Pancreas (tissue), 10 donors: ENCODE results near the gene CCNO. TPM values are rescaled to one million over a fixed set of nuclear protein-coding genes. Genes with fewer than 3 reads are reported as not detected.

ENCODE experiments used
- ATAC-seq, 4 donors: fragments of 200-7000 bp; cut with Tn5 transposase; one replicate each; pipeline versions ENCODE4 v1.8.0 to v1.9.1; 2020; ENCODE audit warnings: mild to moderate bottlenecking in 4 of 4, moderate library complexity in 4 of 4
- DNase-seq, 6 donors: peaks; one replicate each; pipeline ENCODE4 v3.0.0-alpha.2; 2020
- FAIRE-seq: peaks from 2 replicates; lab custom pipeline; 2012; peaks lifted over from hg19 to GRCh38; lab: Jason Lieb, UNC
- H3K27ac ChIP-seq, 4 donors: fragments of 200-600 bp; sonication (generic); 1 replicate in 3 of 4; 2 replicates in 1 of 4; pipeline versions ENCODE4 v1.5.0 to v1.8.0; 2020
- H3K27me3 ChIP-seq, 4 donors: fragments of 200-600 bp; one replicate each; pipeline ENCODE4 v1.8.0; 2021
- H3K36me3 ChIP-seq, 3 donors: fragments of 200-600 bp; sonication (generic) in 1 of 3; one replicate each; pipeline versions ENCODE4 v1.5.0 to v1.8.0; 2020 to 2021
- H3K4me1 ChIP-seq, 3 donors: fragments of 200-600 bp; one replicate each; pipeline ENCODE4 v1.8.0; 2021
- H3K4me3 ChIP-seq, 4 donors: fragments of 200-600 bp; sonication (generic) in 2 of 4; one replicate each; pipeline versions ENCODE4 v1.5.0 to v1.8.0; 2020 to 2021
- H3K9me3 ChIP-seq, 4 donors: fragments of 200-600 bp; one replicate each; pipeline ENCODE4 v1.8.0; 2021
- WGBS, 2 donors: extraction: QIAGEN DNeasy Blood & Tissue Kit; methylation state at CpG; one replicate each; pipeline ENCODE4 v1.1.7; 2013; 5-methylcytosine and 5-hydroxymethylcytosine counted together
- intact Hi-C, 3 donors: fragments of 100-400 bp; cut with DNase I; formaldehyde crosslinking; loops; one replicate each; pipeline versions ENCODE4 v1.11.1 to v1.14.2; 2022
- polyA plus RNA-seq, 2 donors: library from polyadenylated mRNA; stranded (reverse); fragments of 200-250 nt; gene quantifications; one replicate each; pipeline ENCODE4 v1.2.3, GENCODE V29; 2013
- total RNA-seq, 6 donors: library from RNA; stranded (reverse); fragmentation: NEBNext Ultra II Directional in 4 of 6; extraction: Animal tissue kit (Norgen Biotek cat#: 25700) in 4 of 6; gene quantifications; one replicate each; pipeline versions ENCODE4 v1.2.1 to v1.2.4, GENCODE V29; 2021 to 2023
- TF ChIP-seq, protein P1 (sequence below), 4 donors: fragments of 200-600 bp; sonication (generic) in 3 of 4; IDR thresholded peaks; one replicate each; pipeline versions ENCODE4 v1.5.0 to v1.8.0; 2021; ENCODE audit warnings: antibody characterized with exemption in 4 of 4
- donor health status: healthy with polysubstance abuse.
- donor health status: DM: no; HTN: no; CAD: no; lungs with moderate emphysema.
- donor health status: DM: no; HTN: no; CAD: no.
- donor health status: control.
- donor health status: control.
- donor health status: Bipolar disorder and iron deficiency.
- donor health status: DM: yes; HTN: yes; CAD: no.
- donor health status: DM: no; HTN: no; CAD: no.
- donor health status: DM: no; HTN: no; CAD: no.
- donor health status: DM: yes; HTN: yes; CAD: no.

Gene CCNO, protein sequence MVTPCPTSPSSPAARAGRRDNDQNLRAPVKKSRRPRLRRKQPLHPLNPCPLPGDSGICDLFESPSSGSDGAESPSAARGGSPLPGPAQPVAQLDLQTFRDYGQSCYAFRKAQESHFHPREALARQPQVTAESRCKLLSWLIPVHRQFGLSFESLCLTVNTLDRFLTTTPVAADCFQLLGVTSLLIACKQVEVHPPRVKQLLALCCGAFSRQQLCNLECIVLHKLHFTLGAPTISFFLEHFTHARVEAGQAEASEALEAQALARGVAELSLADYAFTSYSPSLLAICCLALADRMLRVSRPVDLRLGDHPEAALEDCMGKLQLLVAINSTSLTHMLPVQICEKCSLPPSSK
- 10 to 100 TPM in 1 of 6 donors, 1 to 10 TPM in 5; 5.1 to 13.3 (median 7.6) TPM for total RNA-seq
- 10 to 100 TPM; 16.2 to 17.8 TPM for polyA plus RNA-seq

DNA sequence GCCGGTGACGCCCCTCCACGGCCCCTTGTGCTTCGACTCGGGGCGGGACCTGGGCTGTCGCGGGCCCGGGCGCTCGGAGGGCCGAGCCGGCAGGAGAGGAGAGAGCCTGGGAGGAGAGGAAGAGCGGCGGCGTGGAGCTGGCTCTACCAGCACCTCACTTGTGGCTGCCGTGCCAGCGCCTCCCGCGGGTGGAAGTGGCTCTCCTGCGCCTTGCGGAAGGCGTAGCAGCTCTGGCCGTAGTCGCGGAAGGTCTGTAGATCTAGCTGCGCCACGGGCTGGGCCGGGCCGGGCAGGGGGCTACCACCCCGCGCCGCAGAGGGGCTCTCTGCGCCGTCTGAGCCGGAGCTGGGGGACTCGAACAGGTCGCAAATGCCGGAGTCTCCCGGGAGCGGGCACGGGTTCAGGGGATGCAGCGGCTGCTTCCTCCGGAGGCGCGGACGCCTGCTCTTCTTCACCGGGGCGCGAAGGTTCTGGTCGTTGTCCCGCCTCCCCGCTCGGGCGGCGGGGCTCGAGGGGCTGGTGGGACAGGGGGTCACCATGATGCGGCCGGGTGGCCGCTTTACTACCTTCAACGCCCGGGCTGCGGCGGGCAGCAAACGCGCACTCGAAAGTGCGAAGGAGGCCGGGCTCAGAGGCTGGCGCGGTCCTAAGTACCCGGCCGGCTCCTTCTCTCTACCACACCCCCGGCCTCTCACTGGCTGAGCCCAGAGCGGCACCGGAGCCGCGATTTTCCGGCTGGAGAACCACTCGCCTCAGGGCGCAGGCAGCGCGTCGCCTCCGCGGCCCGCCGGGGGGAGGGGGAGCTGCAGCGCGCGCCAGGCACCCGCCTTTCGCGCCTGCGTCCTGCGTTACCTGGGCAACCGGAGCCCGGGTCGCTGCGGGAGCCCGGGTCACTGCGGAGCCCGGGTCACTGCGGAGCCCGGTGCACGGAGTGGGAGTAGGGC is at the start of gene CCNO:
CCNO (minus strand) TSS at position 624 of the 944 bp plus-strand sequence; CDS start at position 539, 85 bp downstream.
- DNase-seq, result peak; percentile 86 to 94 (median 90)
- Histone ChIP-seq H3K4me1 (peaks cover 0 to 5% (median 0%) of the 10 kb centered on the region in 3 donors), H3K27me3 (peaks cover 0 to 3% (median 0%) of the 10 kb centered on the region in 4 donors), H3K36me3 (no peaks in the 10 kb centered on the region), H3K27ac (peak within 1 kb of the TSS; percentile 54 to 90 (median 82)), H3K9me3 (no peaks in the 10 kb centered on the region), H3K4me3 (peak within 1 kb of the TSS; percentile 55 to 81 (median 66))
- 1% methylated on average over 78 to 106 of the region's 106 CpGs for WGBS, 2 donors
- no peak for FAIRE-seq
- intact Hi-C loops, result loop anchor here in 1 of 3 donors (5.0 kb wide), 1 partner anchor 56 kb away; no protein-coding TSS in a partner anchor
- TF ChIP-seq, protein P1, sequence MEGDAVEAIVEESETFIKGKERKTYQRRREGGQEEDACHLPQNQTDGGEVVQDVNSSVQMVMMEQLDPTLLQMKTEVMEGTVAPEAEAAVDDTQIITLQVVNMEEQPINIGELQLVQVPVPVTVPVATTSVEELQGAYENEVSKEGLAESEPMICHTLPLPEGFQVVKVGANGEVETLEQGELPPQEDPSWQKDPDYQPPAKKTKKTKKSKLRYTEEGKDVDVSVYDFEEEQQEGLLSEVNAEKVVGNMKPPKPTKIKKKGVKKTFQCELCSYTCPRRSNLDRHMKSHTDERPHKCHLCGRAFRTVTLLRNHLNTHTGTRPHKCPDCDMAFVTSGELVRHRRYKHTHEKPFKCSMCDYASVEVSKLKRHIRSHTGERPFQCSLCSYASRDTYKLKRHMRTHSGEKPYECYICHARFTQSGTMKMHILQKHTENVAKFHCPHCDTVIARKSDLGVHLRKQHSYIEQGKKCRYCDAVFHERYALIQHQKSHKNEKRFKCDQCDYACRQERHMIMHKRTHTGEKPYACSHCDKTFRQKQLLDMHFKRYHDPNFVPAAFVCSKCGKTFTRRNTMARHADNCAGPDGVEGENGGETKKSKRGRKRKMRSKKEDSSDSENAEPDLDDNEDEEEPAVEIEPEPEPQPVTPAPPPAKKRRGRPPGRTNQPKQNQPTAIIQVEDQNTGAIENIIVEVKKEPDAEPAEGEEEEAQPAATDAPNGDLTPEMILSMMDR (IDR thresholded peaks at IDR 0.05), result no peak
- ATAC-seq, result peak; percentile 79 to 89 (median 88)

DNA sequence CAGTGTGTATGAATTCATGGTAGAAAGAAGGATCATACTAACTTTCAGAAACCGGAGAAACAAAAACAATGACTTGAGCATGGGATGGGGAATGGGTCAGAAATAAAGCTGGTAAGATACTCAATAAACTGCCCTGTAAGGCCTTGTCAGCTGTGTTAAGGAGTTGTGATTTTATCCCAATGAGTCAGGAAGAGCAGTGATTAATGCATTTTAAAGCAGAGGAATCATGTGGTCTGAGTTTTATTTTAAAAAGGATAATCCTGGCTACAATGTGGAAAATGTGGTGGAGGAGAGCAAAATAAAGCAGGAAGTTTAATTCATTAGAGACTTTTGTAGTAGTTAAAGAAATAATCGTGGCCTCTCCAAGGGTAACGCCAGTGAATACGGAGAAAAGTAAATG is 45.4 kb upstream of the CCNO start:
- no peaks in the 10 kb centered on the region for H3K4me1 ChIP-seq
- FAIRE-seq (no peak), DNase-seq (no peak), ATAC-seq (no peak)
- H3K27me3 ChIP-seq, result no peaks in the 10 kb centered on the region
- H3K27ac ChIP-seq, result no peak overlapping the region
- peaks cover 0 to 75% (median 10%) of the 10 kb centered on the region in 3 donors for H3K36me3 ChIP-seq
- TF ChIP-seq, protein P1 (IDR thresholded peaks at IDR 0.05), result no peak
- no peaks in the 10 kb centered on the region for H3K9me3 ChIP-seq
- intact Hi-C loops, result no loop called here
- WGBS, 2 donors, result 92 to 94% methylated on average over 4 of the region's 4 CpGs
- no peak overlapping the region for H3K4me3 ChIP-seq

DNA sequence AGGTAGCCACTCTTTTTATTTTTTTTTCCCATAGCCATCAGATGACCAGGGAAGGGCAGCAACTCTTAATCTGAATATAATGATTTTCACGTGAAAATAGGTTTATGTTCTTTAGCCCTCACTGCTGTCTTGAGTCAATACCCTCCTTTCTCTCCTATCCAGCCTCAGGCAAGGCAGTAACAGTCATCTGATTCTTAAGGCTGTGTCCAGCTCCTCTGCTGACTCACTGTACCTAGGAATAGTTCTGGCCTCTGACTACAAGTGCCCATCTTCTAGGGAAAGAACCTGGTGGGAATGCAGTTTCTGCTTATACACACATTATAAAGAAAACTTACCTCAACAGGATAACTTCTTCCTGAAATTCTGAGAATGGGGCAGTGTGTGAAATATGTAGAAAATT is 43.4 kb upstream of the CCNO start:
- Histone ChIP-seq H3K4me1 (no peaks in the 10 kb centered on the region), H3K9me3 (no peaks in the 10 kb centered on the region), H3K4me3 (no peak overlapping the region), H3K36me3 (peaks cover 0 to 74% (median 0%) of the 10 kb centered on the region in 3 donors), H3K27me3 (no peaks in the 10 kb centered on the region), H3K27ac (no peak overlapping the region)
- 49 to 57% methylated on average over 1 of the region's 1 CpG for WGBS, 2 donors
- intact Hi-C loops, result no loop called here
- no peak for DNase-seq
- FAIRE-seq, result no peak
- TF ChIP-seq, protein P1 (IDR thresholded peaks at IDR 0.05), result no peak
- ATAC-seq, result no peak

DNA sequence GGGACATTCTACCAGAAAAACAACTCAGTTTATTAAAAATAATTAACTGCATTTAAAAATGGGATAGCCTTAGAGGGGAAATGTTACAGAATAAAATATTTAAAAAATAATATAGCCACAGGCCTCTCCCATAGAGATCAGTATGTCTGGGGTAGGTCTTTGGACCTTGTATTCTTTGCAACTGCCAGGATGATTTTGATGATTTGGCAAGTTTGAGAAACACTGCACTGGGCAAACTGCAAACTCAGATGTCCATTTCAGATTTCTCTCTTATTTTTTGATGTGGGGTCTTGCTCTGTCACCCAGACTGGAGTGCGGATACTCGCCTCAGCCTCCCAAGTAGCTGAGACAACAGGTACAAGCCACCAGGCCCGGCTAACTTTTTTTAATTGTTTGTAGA is 24.9 kb upstream of the CCNO start:
- H3K4me3 ChIP-seq, result no peak overlapping the region
- TF ChIP-seq, protein P1 (IDR thresholded peaks at IDR 0.05), result no peak
- no peaks in the 10 kb centered on the region for H3K9me3 ChIP-seq
- intact Hi-C loops, result no loop called here
- no peak for ATAC-seq
- FAIRE-seq, result no peak
- H3K36me3 ChIP-seq, result peaks cover 0 to 8% (median 3%) of the 10 kb centered on the region in 3 donors
- H3K27ac ChIP-seq, result no peak overlapping the region
- 92 to 97% methylated on average over 3 of the region's 3 CpGs for WGBS, 2 donors
- DNase-seq, result no peak
- H3K4me1 ChIP-seq, result no peaks in the 10 kb centered on the region
- no peaks in the 10 kb centered on the region for H3K27me3 ChIP-seq
